Heart left ventricle (tissue), 16 donors: ENCODE results near the gene STK25. TPM values are rescaled to one million over a fixed set of nuclear protein-coding genes. Genes with fewer than 3 reads are reported as not detected.

Experiments
- ATAC-seq, 4 donors: fragments of 200-7000 bp; cut with Tn5 transposase; one replicate each; pipeline ENCODE4 v1.9.1; 2020 to 2022; ENCODE audit warnings: moderate library complexity in 4 of 4, mild to moderate bottlenecking in 3 of 4, moderate number of reproducible peaks in 1 of 4
- DNase-seq, 5 donors: peaks; one replicate each; pipeline ENCODE4 v3.0.0-alpha.2; 2020
- H3K27ac ChIP-seq, 12 donors: fragments of 200-600 bp; sonication (generic) in 4 of 12; one replicate each; pipeline versions ENCODE4 v1.5.0 to v1.8.0; 2016 to 2022; ENCODE audit warnings: mild to moderate bottlenecking in 2 of 12
- H3K27me3 ChIP-seq, 9 donors: fragments of 200-600 bp; sonication (generic) in 2 of 9; one replicate each; pipeline versions ENCODE4 v1.5.1 to v1.8.0; 2016 to 2022; ENCODE audit warnings: mild to moderate bottlenecking in 3 of 9
- H3K36me3 ChIP-seq, 9 donors: fragments of 200-600 bp; sonication (generic) in 2 of 9; one replicate each; pipeline versions ENCODE4 v1.5.0 to v1.8.0; 2018 to 2022; ENCODE audit warnings: mild to moderate bottlenecking in 2 of 9
- H3K4me1 ChIP-seq, 12 donors: fragments of 200-600 bp; sonication (generic) in 4 of 12; one replicate each; pipeline versions ENCODE4 v1.5.0 to v1.8.0; 2016 to 2022; ENCODE audit warnings: mild to moderate bottlenecking in 3 of 12
- H3K4me3 ChIP-seq, 12 donors: fragments of 200-600 bp; sonication (generic) in 4 of 12; one replicate each; pipeline versions ENCODE4 v1.5.0 to v1.8.0; 2017 to 2022; ENCODE audit warnings: mild to moderate bottlenecking in 9 of 12, moderate library complexity in 4 of 12
- H3K9me3 ChIP-seq, 12 donors: fragments of 200-600 bp; sonication (generic) in 4 of 12; one replicate each; pipeline versions ENCODE4 v1.5.0 to v1.8.0; 2016 to 2022; ENCODE audit warnings: mild to moderate bottlenecking in 1 of 12
- POLR2A ChIP-seq, 2 donors: fragments of 450-650 bp; IDR thresholded peaks; one replicate each; pipeline ENCODE4 v1.6.1; 2017; ENCODE audit warnings: antibody characterized with exemption in 2 of 2, mild to moderate bottlenecking in 2 of 2, moderate library complexity in 2 of 2
- WGBS, 4 donors: extraction: QIAGEN DNeasy Blood & Tissue Kit in 2 of 4; methylation state at CpG; one replicate each; pipeline versions ENCODE4 v1.1.5 to v1.1.7; 2013 to 2018; 5-methylcytosine and 5-hydroxymethylcytosine counted together
- intact Hi-C, 10 donors: fragments of 100-400 bp; cut with DNase I; formaldehyde crosslinking; loops; one replicate each; pipeline versions ENCODE4 v1.11.1 to v1.14.2; 2022
- polyA plus RNA-seq, 2 donors: library from polyadenylated mRNA; stranded (reverse); fragments of 200-250 nt; gene quantifications; one replicate each; pipeline ENCODE4 v1.2.3, GENCODE V29; 2013
- total RNA-seq, 9 donors: library from RNA; depleted of rRNA in 2 of 9; stranded (reverse); fragments of >200 nt in 2 of 9; fragmentation: NEBNext Ultra II Directional in 3 of 9; extraction: Animal tissue kit (Norgen Biotek cat#: 25700) in 3 of 9; gene quantifications; one replicate each; pipeline versions ENCODE4 v1.1.0 to v1.2.4, GENCODE V29; 2016 to 2023
- TF ChIP-seq, protein P1 (sequence below), 12 donors: fragments of 200-600 bp; sonication (generic) in 4 of 12; IDR thresholded peaks; one replicate each; pipeline versions ENCODE4 v1.5.0 to v1.8.0; 2018 to 2022; ENCODE audit warnings: antibody characterized with exemption in 12 of 12, mild to moderate bottlenecking in 5 of 12
- donor health status: ischemic (EF 13 %, LVEDD 7.1; RV severe dilation, severe dysfunction).
- donor health status: healthy with polysubstance abuse.
- donor health status: DM: no; HTN: yes; CAD: no.
- donor health status: DM: no; HTN: no; CAD: no.
- donor health status: ischemic (EF 25% LVEDD 6.9; RV normal size, moderate dysfunction).
- donor health status: ischemic (EF 25% LVEDD 5.7; RV mildly dilated, moderate dysfunction).
- donor health status: healthy.
- donor health status: DM: yes; HTN: yes; CAD: no.
- donor health status: ischemic (EF 35%, LVEDD 5.7; RV mildly dilated, moderate dysfunction).
- donor health status: nonischemic (EF 11% LVEDD 7.7; RV severe dilation, severe dysfunction).
- donor health status: DM: yes; HTN: yes; CAD: no.
- donor health status: PGD.
- donor health status: ischemic (EF 29% LVEDD 5.4; RV normal size, mild dysfunction).
- donor health status: nonischemic (EF 23%, LVEDD 6.1; RV moderate dilation, normal function).

STK25 gene
- total and polyA plus RNA-seq, 11 donors = 76.8 to 186 (median 94.8) TPM

GRCh38 chr2:241465543-241465942 is 42.8 kb downstream of the STK25 start:
- no peak for ATAC-seq
- H3K27me3 ChIP-seq = no peaks in the 10 kb centered on the region
- 77 to 79% (median 78%) methylated on average over 12 of the region's 12 CpGs for WGBS, 4 donors
- TF ChIP-seq POLR2A (IDR thresholded peaks at IDR 0.05) = no peak
- TF ChIP-seq, protein P1, sequence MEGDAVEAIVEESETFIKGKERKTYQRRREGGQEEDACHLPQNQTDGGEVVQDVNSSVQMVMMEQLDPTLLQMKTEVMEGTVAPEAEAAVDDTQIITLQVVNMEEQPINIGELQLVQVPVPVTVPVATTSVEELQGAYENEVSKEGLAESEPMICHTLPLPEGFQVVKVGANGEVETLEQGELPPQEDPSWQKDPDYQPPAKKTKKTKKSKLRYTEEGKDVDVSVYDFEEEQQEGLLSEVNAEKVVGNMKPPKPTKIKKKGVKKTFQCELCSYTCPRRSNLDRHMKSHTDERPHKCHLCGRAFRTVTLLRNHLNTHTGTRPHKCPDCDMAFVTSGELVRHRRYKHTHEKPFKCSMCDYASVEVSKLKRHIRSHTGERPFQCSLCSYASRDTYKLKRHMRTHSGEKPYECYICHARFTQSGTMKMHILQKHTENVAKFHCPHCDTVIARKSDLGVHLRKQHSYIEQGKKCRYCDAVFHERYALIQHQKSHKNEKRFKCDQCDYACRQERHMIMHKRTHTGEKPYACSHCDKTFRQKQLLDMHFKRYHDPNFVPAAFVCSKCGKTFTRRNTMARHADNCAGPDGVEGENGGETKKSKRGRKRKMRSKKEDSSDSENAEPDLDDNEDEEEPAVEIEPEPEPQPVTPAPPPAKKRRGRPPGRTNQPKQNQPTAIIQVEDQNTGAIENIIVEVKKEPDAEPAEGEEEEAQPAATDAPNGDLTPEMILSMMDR (IDR thresholded peaks at IDR 0.05) = no peak
- DNase-seq = no peak
- no peaks in the 10 kb centered on the region for H3K4me1 ChIP-seq
- no peak overlapping the region for H3K27ac ChIP-seq
- no peak overlapping the region for H3K4me3 ChIP-seq
- intact Hi-C loops = no loop called here
- no peaks in the 10 kb centered on the region for H3K9me3 ChIP-seq
- peaks cover 0 to 44% (median 11%) of the 10 kb centered on the region in 9 donors for H3K36me3 ChIP-seq

DNA sequence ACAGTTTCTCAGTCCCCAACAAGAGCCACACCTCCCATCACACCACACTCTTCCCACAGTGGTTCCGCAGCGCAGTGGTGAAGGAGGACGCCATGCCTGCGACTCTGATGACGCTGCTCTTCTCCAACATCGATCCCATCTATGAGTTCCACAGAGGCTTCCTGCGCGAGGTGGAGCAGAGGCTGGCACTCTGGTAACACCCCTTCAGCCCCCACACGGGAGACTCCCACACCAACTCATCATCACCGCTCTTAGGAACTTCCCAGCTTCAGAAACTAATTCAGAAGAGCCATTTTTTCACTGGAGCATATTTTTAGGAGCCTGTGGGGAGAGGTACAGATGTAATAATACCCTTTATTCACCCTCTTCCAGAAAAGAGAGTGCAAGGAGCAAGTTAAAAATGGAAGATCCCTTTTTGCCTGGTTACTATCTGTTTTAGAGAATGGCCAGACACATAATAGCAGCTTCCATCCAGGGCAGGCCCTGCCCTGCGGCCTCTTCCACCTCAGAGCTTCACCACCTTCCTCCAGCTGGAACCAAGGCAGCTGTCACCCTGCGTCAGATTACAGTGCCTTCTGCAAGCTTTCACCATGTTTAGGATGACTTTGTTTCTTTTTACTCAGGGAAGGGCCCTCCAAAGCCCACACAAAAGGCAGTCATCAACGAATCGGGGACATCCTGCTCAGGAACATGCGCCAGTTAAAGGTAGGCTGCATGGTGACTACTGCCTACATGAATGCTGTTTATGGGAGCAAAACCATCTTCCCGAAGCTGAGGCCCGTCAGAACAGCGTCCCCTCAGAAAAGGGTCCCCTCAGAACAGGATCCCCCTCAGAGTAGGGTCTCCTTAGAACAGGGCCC is 44.9 kb downstream of the STK25 start:
- intact Hi-C loops = no loop called here
- Histone ChIP-seq H3K4me3 (no peak overlapping the region), H3K27me3 (no peaks in the 10 kb centered on the region), H3K36me3 (peaks cover 0 to 30% (median 2%) of the 10 kb centered on the region in 9 donors), H3K27ac (no peak overlapping the region), H3K4me1 (no peaks in the 10 kb centered on the region), H3K9me3 (no peaks in the 10 kb centered on the region)
- ATAC-seq (no peak), DNase-seq (no peak)
- 83 to 93% (median 89%) methylated on average over 15 to 18 of the region's 18 CpGs for WGBS, 4 donors
- TF ChIP-seq, protein P1 (IDR thresholded peaks at IDR 0.05) = no peak
- TF ChIP-seq POLR2A (IDR thresholded peaks at IDR 0.05) = no peak

GRCh38 chr2:241461693-241462677 is 46.4 kb downstream of the STK25 start:
- no peaks in the 10 kb centered on the region for H3K4me1 ChIP-seq
- no peak overlapping the region for H3K27ac ChIP-seq
- WGBS, 4 donors = 93 to 96% (median 94%) methylated on average over 19 of the region's 19 CpGs
- DNase-seq (no peak), ATAC-seq (peak in 3 of 4 donors; percentile 18 to 29 (median 22))
- H3K36me3 ChIP-seq = peaks cover 0 to 26% (median 0%) of the 10 kb centered on the region in 9 donors
- TF ChIP-seq, protein P1 (IDR thresholded peaks at IDR 0.05) = no peak
- no peak for TF ChIP-seq POLR2A (IDR thresholded peaks at IDR 0.05)
- no peak overlapping the region for H3K4me3 ChIP-seq
- intact Hi-C loops = no loop called here
- no peaks in the 10 kb centered on the region for H3K9me3 ChIP-seq
- H3K27me3 ChIP-seq = no peaks in the 10 kb centered on the region

GRCh38 chr2:241460631-241461030 is 47.8 kb downstream of the STK25 start:
- Histone ChIP-seq H3K27ac (no peak overlapping the region), H3K27me3 (no peaks in the 10 kb centered on the region), H3K36me3 (peaks cover 0 to 26% (median 0%) of the 10 kb centered on the region in 9 donors), H3K4me1 (no peaks in the 10 kb centered on the region), H3K4me3 (no peak overlapping the region), H3K9me3 (no peaks in the 10 kb centered on the region)
- TF ChIP-seq, protein P1 (IDR thresholded peaks at IDR 0.05) = no peak
- TF ChIP-seq POLR2A (IDR thresholded peaks at IDR 0.05) = no peak
- ATAC-seq = no peak
- no peak for DNase-seq
- WGBS, 4 donors = 76 to 86% (median 82%) methylated on average over 3 of the region's 3 CpGs
- intact Hi-C loops = no loop called here
